GM18519 (cell line): ENCODE measurements around the gene CACNA1F.

Source experiments
- ATAC-seq: cut with Tn5 transposase; IDR thresholded peaks from one replicate; pipeline ENCODE4 v1.9.1; 2021; ENCODE audit warnings: mild to moderate bottlenecking, moderate library complexity; ENCODE audit not compliant: unreplicated experiment, low FRiP score

Gene CACNA1F

GRCh38 chrX:49233176-49233575 is at the start of gene CACNA1F:
Gene CACNA1F (minus strand): TSS chrX:49233340. CDS start chrX:49233309, 31 bp downstream.
- no peak for ATAC-seq

- no peak for ATAC-seq
Observed at GRCh38 chrX:49282647-49283011, 49.5 kb upstream of the CACNA1F start.

GRCh38 chrX:49278081-49278480 is 44.9 kb upstream of the CACNA1F start:
- no peak for ATAC-seq

- ATAC-seq, result no peak
Observed at GRCh38 chrX:49277535-49277830, 44.3 kb upstream of the CACNA1F start.

- ATAC-seq, result no peak
Observed at GRCh38 chrX:49276671-49277534, 43.8 kb upstream of the CACNA1F start.

- ATAC-seq, result no peak
Observed at GRCh38 chrX:49276207-49276606, 43.1 kb upstream of the CACNA1F start.

- no peak for ATAC-seq
Observed at GRCh38 chrX:49273181-49273727, 40.1 kb upstream of the CACNA1F start.

- ATAC-seq, result no peak
Observed at GRCh38 chrX:49272421-49272820, 39.3 kb upstream of the CACNA1F start.

- no peak for ATAC-seq
Observed at GRCh38 chrX:49271341-49271740, 38.2 kb upstream of the CACNA1F start.

GRCh38 chrX:49270249-49270921 is 37.2 kb upstream of the CACNA1F start:
- no peak for ATAC-seq

GRCh38 chrX:49269767-49270248 is 36.7 kb upstream of the CACNA1F start, which contains the start of gene PPP1R3F:
Gene PPP1R3F (plus strand): TSS chrX:49269793. CDS start chrX:49269870, 77 bp downstream.
- ATAC-seq, result peak; percentile 21

GRCh38 chrX:49269010-49269766 is 36.0 kb upstream of the CACNA1F start:
- peak; percentile 80 for ATAC-seq

GRCh38 chrX:49268702-49269009 is 35.5 kb upstream of the CACNA1F start:
- no peak for ATAC-seq

- ATAC-seq, result no peak
Observed at GRCh38 chrX:49266523-49267445, 33.6 kb upstream of the CACNA1F start.

GRCh38 chrX:49264460-49264859 is 31.3 kb upstream of the CACNA1F start, which contains the start of gene FOXP3:
Gene FOXP3 (minus strand): TSS chrX:49264710. CDS start chrX:49258505, 6,205 bp downstream.
- ATAC-seq, result no peak

- no peak for ATAC-seq
Observed at GRCh38 chrX:49263631-49264030, 30.5 kb upstream of the CACNA1F start.

- ATAC-seq, result no peak
Observed at GRCh38 chrX:49262603-49263002, 29.5 kb upstream of the CACNA1F start.

GRCh38 chrX:49260221-49260985 is 27.3 kb upstream of the CACNA1F start:
- ATAC-seq, result no peak

GRCh38 chrX:49258749-49259124 is 25.6 kb upstream of the CACNA1F start:
- no peak for ATAC-seq
